GM21381 (cell line): Measurements from ENCODE around the gene OARD1.

Source experiments
- ATAC-seq: cut with Tn5 transposase; IDR thresholded peaks from one replicate; pipeline ENCODE4 v1.9.1; 2021; ENCODE audit warnings: mild to moderate bottlenecking, moderate library complexity; ENCODE audit not compliant: unreplicated experiment

The OARD1 gene

DNA sequence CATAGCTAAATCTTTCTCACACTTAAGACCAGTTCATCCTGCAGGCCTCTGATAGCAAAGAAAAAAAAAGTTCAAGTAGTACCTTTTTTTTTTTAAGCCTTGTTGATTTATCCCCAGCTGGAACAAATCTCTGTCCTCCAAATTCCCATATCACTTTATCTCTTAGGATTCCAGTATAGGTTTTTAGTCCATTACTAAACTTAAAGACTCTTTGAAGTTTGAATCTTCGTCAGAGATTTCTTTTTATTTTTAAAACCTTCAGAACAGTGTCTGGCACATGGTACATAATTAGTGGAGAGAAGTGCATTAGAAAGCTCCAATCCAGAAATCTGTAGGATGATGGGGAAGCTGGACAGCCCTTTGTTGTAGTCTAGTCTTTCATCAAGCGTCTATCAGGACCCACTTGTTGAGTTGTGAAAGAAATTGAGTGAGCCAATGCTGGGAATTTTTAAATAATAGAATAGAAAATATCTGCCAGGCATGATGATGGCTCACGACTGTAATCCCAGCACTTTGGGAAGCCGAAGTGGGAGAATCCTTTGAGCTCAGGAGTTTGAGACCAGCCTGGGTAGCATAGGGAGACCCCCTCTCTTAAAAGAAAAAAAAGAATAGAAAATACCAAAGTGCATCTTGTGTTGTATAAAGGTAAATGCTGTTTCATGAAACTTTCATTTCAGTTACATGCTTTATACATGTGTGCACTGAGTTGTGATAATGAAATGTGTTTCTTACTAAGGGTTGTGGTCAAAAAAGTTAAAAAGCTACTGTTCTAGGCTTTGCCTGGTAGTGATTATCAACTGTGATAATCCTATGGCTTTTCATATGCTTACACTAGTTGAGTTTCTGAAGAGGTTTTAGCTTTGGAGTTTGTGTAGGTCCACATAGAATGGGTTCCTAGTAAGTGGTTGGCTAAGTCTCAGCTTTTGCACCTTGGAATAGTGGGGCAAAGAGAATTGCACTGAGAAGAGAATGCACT is 3.8 kb upstream of the OARD1 start:
- no peak for ATAC-seq

DNA sequence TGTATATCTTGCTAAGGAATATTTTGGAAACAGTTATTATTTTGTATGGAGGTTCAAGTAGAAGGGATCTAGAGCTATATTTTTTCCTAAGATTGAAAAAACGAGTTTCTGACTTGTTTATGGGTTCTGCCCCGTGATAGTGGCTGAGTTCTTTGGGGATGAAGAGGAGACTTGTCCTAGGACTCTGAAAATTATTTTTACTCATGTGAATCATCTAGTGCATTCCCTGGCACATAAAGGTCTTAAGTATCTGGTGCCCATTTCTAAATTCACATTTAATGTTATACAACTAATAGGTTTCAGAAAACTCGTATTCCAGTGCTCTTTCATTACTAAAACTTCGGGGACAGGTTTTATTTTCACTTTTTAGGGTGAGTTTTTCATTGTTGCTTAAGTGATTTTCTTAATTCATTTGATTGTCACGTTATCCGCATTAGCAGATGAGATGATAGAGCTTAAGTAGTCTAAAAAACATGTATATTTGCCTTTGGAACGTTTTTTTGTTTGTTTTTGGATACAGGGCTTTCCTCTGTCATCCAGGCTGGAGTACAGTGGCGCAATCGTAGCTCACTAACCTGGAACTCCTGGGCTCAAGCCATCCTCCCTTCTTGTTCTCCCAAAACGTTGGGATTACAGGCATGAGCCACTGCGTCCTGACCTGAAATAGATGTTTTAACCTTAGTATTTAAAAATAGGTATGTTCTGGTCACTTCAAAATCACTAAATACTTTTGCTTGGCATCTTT is 2.7 kb upstream of the OARD1 start:
- no peak for ATAC-seq

DNA sequence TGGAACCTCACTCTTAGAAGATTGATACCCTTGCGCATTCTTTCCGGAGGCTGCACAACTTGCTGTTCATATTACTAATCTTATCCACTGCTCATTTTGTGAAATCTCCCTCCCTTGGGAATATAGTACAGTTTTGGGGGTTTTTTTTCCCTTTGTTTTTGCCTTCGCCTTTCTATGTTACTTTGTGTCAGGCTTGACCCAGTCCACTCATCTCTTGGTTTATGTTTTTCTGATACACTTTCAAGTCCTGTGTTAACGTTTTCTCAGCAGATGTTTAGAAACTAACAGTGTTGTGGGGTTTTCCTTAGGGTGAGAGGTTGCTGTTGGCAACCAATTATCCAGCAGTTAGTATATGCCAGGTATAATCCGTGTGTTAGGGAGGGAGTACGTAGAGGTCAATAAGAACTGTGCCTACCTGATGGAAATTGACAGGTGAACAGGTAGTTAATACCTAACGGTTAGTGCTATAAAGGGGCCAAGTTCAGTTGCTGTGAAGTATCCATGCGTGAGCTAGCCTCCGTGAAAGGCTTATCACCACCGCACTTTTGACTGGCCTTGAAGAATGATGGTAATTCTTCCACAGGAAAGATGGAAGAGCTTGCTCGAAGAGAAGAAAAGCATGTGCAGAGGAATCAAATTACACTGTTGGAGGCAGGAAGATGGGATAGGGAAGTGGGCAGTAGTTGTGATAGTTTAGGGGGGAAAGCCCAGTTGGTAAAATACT is 2.0 kb upstream of the OARD1 start:
- no peak for ATAC-seq

DNA sequence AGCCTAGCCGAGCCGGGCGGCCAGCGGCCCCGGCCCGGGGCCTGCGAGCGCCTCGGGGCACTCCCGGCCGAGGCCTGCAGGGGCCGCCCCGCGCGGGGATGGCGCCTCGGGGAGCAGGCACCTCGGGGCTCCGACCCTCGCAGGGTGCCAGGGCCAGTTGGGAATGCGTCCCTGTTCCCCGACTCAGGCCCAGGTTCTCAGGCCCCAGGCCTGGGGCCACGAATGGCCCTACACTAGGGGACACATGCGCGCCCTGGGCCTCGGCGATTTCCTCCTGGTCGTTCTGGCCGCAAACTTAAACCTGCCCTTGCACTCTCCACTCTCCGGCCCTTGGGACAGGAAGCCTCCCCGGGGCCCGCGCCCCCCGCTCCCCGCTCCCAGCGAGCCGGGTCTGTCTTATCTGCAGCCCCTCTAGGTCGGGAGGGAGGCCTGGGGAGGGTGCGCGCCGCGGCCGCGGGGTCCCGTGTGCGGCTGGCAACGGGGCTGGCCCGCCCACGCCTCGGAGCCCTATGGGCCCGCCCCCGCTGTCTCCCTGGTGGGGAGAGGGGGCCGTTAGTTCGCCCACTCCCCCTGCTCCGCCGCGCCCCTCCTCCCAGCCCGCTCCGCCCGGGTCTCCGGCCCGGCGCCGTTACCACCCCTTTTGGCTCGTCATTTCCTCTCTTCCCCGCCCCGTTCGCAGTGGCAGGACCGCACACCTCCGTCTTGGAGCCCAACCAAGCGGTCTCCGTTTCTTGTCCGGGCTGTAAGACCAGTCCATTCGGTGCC is 1.2 kb upstream of the OARD1 start:
- peak; percentile 25 for ATAC-seq

DNA sequence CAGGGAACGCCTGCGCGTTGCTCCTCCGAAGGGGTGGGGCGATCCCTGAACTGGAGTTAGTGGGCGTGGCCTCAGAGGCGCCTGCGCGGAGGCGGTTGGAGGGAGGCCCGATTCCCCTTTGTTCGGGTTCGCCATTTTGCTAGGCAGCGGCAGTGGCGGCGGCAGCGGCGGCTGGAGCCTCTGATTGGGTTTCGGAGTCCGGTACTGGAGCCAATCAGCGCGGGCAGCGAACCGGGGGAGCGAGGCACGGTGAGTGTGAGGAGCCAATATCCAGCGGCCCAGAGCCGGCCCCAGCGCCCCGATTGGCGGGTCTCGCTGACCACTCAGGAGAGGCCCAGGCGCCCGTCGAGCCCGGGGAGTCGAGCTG is 663 bp upstream of the OARD1 start, which contains the start of gene NFYA:
Gene NFYA, plus strand, starts transcription at position 139 of the 367 bp plus-strand sequence. CDS start 6,116 bp downstream, outside the sequence.
- ATAC-seq: peak; percentile 56

DNA sequence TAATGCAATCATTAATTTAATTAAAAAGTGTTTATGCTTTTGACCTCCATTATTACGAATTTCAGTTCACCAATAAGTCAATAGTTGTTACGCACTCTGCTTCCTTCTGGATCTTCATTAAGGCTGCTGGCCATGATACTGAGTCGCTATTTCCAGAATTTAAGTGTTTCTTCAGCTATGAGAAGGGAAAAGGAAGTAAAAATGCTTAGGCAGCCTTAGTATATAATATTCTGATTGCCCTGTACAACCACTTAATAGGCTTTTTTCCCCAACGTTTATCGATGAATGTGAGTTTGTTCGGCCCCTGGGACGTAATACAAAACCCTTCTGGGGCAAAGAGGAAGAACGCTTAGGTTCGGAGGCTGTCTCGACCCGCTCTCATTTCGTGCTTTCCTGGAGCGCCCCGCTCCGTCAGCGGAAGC is 644 bp downstream of the OARD1 start:
- ATAC-seq: no peak

DNA sequence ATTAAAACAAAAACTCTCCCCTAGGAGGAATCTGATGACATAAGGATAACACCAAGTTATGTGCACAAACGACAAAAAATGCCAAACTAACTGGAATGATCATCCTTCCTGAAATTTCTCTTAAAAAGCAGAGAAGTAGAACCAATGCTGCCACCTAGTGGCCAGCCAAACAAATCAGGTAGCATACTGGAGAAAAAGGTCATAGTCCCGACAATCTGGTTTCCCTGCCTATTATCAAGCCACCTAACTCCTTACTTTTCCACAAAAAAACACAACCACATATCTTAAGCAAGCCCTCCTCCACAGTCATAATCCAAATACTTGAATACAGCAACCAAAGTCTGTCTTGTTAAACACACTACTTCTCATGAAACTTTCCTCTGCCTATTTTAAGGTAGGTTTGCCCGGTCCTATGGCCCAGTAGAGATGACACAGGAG is 5.3 kb downstream of the OARD1 start:
- no peak for ATAC-seq

DNA sequence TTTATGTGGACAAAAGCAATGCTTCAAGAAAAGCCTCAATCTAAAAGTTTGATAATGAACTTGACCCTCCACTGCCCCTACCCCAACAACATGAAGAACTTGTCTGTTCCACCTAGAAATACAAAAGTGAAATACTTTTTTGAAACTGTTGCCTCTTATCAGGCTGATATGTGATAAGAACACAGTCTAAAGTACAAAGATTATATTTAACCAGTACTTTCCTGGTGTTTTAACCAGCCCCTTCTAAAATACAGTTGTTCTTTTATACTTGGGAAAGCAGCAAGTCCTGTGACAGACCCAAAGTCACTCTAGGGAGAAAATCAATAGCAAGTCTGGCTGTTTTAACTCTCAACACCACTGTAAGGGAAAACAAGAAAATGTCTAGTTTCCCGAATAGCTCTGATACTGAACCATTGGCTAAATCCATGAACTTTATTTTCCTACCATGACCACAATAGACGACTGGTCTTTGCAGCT is 6.6 kb downstream of the OARD1 start:
- no peak for ATAC-seq

DNA sequence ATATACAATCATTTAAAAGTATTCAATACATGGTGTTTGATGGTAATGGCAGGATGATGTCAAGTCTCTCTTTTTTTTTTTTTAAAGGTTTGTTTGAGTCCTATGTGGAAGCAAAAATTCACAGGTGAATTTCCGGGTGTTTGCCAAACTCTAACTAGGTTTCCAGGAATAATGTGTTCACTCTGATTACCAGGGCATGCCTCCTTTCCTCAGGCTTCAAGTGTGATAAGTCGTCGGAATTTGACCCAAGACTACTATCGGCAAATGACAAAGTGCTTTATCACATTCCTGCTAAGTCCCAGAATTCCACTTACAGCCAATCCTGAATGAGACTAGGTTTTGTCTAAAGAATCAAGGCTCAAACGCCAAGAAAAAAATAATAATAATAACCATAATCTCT is 7.3 kb downstream of the OARD1 start:
- no peak for ATAC-seq

DNA sequence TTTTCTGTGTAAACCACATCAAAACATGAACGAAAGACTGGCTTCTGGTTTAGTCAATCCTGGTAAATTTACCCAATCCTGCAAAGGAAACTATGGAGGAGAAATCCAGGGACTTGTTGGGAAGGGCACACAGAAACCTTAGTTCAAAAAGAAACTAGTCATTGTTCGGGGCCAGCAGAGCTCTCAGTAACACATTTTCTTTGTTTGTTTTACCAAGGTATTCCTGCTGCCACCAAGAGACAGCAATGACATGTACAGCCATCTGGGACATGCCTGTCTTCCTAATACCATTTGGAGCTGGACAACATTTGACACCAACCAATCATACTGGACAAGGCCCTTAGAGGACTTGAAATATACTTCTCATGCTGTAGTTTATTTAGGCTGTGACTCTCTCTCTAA is 8.3 kb downstream of the OARD1 start:
- no peak for ATAC-seq

DNA sequence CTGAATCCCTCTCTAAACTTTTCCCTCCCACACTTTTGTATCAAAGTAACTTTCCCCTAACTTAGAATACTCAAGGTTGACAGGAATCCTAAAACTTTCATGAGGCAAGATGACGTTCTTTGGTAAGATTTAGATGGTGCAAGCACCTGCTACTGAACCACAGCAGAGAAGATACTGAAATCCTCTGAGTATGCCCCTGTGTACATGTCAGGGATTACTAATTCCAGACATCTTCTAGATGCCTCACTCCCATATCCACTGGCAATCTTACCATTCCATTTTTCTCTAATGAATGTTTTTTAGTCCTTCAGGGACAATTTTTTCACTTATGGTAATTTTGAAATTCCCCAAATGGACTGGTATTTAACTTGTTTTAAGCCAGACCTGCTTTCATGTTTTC is 10.1 kb downstream of the OARD1 start:
- no peak for ATAC-seq

DNA sequence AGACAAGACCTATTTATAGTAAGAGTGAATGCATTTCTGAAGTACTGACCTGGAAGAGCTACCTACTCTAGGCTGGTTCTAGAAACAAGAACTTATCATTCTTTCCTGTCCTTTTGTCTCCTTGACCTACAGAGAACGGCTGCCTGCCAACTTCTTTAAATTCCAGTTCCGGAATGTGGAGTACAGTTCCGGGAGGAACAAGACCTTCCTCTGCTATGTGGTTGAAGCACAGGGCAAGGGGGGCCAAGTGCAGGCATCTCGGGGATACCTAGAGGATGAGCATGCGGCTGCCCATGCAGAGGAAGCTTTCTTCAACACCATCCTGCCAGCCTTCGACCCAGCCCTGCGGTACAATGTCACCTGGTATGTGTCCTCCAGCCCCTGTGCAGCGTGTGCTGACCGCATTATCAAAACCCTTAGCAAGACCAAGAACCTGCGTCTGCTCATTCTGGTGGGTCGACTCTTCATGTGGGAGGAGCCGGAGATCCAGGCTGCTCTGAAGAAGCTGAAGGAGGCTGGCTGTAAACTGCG is 10.9 kb downstream of the OARD1 start:
- no peak for ATAC-seq

DNA sequence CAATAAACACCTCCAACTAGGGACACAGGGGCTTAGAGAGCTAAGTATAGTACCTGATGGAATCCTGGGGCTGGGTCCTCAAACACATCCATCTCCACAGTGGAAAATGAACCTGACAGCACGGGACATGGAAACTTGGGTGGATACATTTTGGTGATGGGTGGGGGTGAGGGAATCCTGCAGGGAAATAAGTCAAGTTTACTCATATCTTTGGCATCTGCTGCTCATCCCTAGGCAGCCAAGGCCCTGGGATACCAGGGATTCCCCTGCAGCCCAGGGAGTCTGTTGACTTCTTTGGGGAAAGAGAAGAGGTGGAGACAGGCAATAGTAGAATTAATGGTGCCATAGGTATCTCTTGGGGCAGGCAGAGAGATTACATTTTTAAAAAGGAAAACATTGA is 12.6 kb downstream of the OARD1 start:
- no peak for ATAC-seq

DNA sequence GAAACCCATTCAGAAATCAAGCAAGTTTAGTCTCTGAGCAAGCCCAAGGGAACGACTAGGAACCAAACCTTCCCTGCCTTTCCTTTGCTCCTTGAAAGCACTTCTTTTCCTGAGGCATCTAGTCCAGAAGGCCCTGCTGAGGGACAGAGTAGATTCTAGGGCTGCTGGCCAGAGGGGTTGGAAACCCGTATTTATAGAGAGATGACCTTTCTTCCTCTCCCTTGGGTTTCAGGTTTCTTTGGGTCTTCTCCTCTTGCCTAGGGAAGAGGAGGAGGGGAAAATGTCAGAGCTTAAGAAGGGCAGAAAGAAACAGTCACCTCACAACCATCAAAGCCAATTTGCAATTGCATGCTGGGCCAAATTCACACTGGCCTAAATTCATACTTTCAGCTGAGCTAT is 13.4 kb downstream of the OARD1 start:
- no peak for ATAC-seq

DNA sequence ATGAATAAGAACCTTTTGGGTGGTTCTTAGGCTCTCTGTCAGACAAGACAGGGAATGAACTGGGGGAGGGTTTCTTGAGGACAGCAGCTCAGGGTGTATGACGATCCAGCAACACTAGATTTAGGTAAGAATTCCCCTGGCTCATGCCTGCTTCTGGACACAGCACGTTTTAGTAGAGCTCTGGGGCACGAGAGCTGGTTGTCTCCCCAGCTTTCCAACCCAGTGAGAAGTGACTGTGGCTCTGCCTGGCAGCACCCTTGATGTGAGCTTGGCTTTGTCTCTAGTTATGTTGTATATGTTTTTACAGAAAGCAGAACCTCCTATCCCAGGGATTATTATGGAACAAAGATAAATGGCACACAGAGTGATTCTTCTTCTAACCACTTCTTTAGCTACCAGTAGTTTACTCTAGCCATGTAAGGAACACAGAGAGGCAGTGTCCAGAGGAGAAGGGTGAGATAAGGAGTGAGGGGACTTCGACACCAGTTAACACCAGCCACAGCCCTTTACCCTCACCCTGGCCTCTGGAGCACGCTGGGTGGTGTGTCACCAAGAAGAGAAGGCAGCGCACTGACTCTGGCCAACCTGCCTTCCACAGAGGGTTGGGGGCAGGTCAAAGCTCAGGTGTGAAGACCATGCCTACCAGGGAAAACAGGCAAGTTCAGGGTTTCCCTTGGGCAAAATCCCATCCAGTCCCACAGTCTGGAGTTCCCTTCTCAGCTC is 15.2 kb downstream of the OARD1 start:
- ATAC-seq: no peak

DNA sequence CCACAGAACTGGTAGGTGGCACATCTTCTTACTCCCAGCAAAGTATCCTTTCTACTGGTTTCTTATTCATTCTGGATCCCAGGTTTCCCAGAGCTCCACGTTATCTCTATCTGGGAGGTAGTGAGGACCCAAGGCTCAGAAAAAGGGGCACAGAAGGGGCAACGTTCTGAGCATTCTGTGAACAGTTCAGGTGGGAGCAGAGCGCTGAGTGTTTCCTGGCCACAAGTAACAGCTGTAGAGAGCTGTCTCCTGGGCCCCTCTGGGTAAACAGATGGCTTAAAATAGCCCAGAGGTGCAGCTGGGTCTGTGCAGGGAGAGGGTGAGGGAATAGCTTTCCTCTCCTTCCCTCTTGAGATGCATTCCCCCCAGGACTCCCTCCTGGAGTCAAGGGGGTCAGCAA is 17.0 kb downstream of the OARD1 start:
- ATAC-seq: no peak

DNA sequence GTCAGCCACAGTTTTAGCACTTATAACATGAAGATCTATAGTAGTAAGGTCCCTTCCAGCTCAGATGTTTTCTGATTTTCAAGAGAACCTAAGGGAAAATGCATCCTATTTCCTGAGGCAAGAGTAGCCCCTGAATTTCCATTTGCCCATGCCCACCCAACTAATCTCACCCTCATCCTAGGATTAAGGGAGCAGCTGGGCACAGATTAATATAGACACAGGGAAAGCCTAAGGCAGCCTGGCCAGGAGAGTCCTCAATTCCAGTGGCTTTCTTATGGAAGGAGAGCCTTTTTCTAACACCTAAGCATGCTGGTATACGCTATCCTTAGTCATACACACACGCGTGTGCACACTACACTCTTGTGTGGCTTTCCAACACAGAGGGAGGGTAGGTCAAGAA is 17.6 kb downstream of the OARD1 start:
- ATAC-seq: no peak

DNA sequence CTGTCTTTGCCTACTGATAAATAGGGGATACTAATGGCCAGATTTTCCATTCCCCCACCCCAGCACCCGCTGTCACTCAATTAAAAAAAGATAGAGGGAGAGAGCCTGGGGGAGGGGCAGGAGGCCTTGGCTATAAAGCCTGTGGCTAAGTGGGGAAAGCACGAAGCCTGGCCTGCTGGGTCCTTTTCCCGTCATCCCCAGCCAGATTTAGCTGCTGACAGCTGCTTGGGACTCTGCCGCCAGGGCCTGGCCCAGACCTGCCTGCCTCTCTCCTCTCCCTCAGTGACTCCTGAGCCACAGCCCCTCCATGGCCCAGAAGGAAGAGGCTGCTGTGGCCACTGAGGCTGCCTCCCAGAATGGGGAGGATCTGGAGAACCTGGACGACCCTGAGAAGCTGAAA is 19.1 kb downstream of the OARD1 start, which contains the start of gene APOBEC2:
Gene APOBEC2, plus strand, starts transcription at position 162 of the 400 bp plus-strand sequence. Its CDS starts 146 bp downstream, at position 308.
- no peak for ATAC-seq

DNA sequence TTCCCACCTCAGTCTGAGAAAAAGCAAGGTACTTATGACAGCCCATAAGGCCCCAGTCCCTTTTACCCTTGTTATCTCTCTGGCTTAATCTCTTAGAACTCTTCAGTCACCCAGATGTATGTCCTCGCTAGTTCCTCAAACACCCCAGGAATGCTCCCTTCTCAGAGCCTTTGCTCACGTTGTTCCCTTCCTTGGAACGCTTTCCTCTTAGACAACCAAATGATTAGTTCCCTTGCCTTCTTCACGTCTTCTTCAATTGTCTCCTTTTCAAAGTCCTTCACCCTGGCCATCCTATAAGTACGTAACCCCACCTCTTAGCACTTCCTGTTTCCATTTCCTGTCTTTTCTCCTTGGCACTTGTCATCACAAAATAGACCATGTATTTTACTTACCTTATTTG is 20.3 kb downstream of the OARD1 start:
- no peak for ATAC-seq
